ENCODE data around the gene RPS29.

RPS29 gene

GRCh38 chr14:49585803-49586672 is at the start of gene RPS29:
Gene RPS29, minus strand, starts transcription at chr14:49586380. Its CDS starts 34 bp downstream, at chr14:49586346.
- peak within 1 kb of the TSS; percentile 86 to 95 (median 94) for H3K4me3 Mint-ChIP-seq
- H3K9me3 Mint-ChIP-seq = no peaks in the 10 kb centered on the region
- H3K4me1 Mint-ChIP-seq = peaks cover 36% of the 10 kb centered on the region
- H3K27me3 Mint-ChIP-seq (ENCODE audit: low read depth) = no peaks in the 10 kb centered on the region
- peak within 1 kb of the TSS; percentile 95 to 99 (median 98) for H3K27ac Mint-ChIP-seq
- no peak for TF ChIP-seq CTCF (IDR thresholded peaks at IDR 0.05; ENCODE audit: unreplicated experiment in 3 of 3)
- peaks cover 45% of the 10 kb centered on the region for H3K36me3 Mint-ChIP-seq (ENCODE audit: low read depth)

- H3K9me3 Mint-ChIP-seq = no peaks in the 10 kb centered on the region
- H3K27me3 Mint-ChIP-seq (ENCODE audit: low read depth) = no peaks in the 10 kb centered on the region
- no peak for TF ChIP-seq CTCF (IDR thresholded peaks at IDR 0.05; ENCODE audit: unreplicated experiment in 3 of 3)
- peak within 1 kb of the TSS; percentile 94 to 99 (median 97) for H3K4me3 Mint-ChIP-seq
- peaks cover 40% of the 10 kb centered on the region for H3K4me1 Mint-ChIP-seq
- peak within 1 kb of the TSS; percentile 95 to 97 (median 95) for H3K27ac Mint-ChIP-seq
- peaks cover 29% of the 10 kb centered on the region for H3K36me3 Mint-ChIP-seq (ENCODE audit: low read depth)
These were observed 48.6 kb upstream of the RPS29 start, which contains the start of gene DNAAF2 for GRCh38 chr14:49634547-49635334. Gene DNAAF2, minus strand, starts transcription at chr14:49635244. Its CDS starts 95 bp downstream, at chr14:49635149.

GRCh38 chr14:49633640-49634546 is 47.7 kb upstream of the RPS29 start:
- H3K27me3 Mint-ChIP-seq (ENCODE audit: low read depth) = no peaks in the 10 kb centered on the region
- peaks cover 27% of the 10 kb centered on the region for H3K36me3 Mint-ChIP-seq (ENCODE audit: low read depth)
- H3K4me1 Mint-ChIP-seq = peaks cover 39% of the 10 kb centered on the region
- peak overlapping the region; percentile 95 to 97 (median 97) for H3K27ac Mint-ChIP-seq
- TF ChIP-seq CTCF (IDR thresholded peaks at IDR 0.05; ENCODE audit: unreplicated experiment in 3 of 3) = peak; percentile 78 to 94 (median 85)
- peak overlapping the region; percentile 94 to 98 (median 94) for H3K4me3 Mint-ChIP-seq
- no peaks in the 10 kb centered on the region for H3K9me3 Mint-ChIP-seq

GRCh38 chr14:49623941-49624839 is 38.0 kb upstream of the RPS29 start:
- Mint-ChIP-seq H3K4me1 (peaks cover 26% of the 10 kb centered on the region), H3K27ac (no peak overlapping the region), H3K9me3 (no peaks in the 10 kb centered on the region), H3K4me3 (peak overlapping the region in 1 of 3 experiments; percentile 24), H3K27me3 (ENCODE audit: low read depth) (no peaks in the 10 kb centered on the region), H3K36me3 (ENCODE audit: low read depth) (peaks cover 14% of the 10 kb centered on the region)
- TF ChIP-seq CTCF (IDR thresholded peaks at IDR 0.05; ENCODE audit: unreplicated experiment in 3 of 3) = no peak
